DMS79 treated with DMSO at 0.1 percent for 48 hours (cell line): ENCODE data around the gene RPTOR.

ENCODE experiments used
- DNase-seq: peaks from one replicate; lab custom pipeline; 2025; lab: John Stamatoyannopoulos, UW

RPTOR gene

GRCh38 chr17:80929449-80929848 is 384.8 kb downstream of the RPTOR start:
- no peak for DNase-seq

- no peak for DNase-seq
These were observed 386.0 kb downstream of the RPTOR start for GRCh38 chr17:80930335-80931279.

- DNase-seq: peak; percentile 35
These were observed 387.0 kb downstream of the RPTOR start for GRCh38 chr17:80931421-80932265.

GRCh38 chr17:80935526-80935925 is 390.9 kb downstream of the RPTOR start:
- DNase-seq: no peak

GRCh38 chr17:80936218-80936617 is 391.6 kb downstream of the RPTOR start:
- DNase-seq: no peak

GRCh38 chr17:80936723-80937122 is 392.1 kb downstream of the RPTOR start:
- DNase-seq: no peak

GRCh38 chr17:80937462-80938381 is 393.1 kb downstream of the RPTOR start:
- no peak for DNase-seq

- no peak for DNase-seq
These were observed 393.9 kb downstream of the RPTOR start for GRCh38 chr17:80938556-80938955.

GRCh38 chr17:80939151-80940145 is 394.8 kb downstream of the RPTOR start:
- DNase-seq: no peak

- no peak for DNase-seq
These were observed 395.8 kb downstream of the RPTOR start for GRCh38 chr17:80940171-80941123.

- DNase-seq: no peak
These were observed 396.5 kb downstream of the RPTOR start for GRCh38 chr17:80941171-80941570.

- DNase-seq: peak; percentile 39
These were observed 397.2 kb downstream of the RPTOR start for GRCh38 chr17:80941743-80942422.

GRCh38 chr17:80942423-80943345 is 398.0 kb downstream of the RPTOR start:
- peak; percentile 59 for DNase-seq

- no peak for DNase-seq
These were observed 398.9 kb downstream of the RPTOR start for GRCh38 chr17:80943346-80944145.

GRCh38 chr17:80944326-80944725 is 399.7 kb downstream of the RPTOR start:
- no peak for DNase-seq

GRCh38 chr17:80945736-80946135 is 401.1 kb downstream of the RPTOR start:
- DNase-seq: no peak

GRCh38 chr17:80946449-80946848 is 401.8 kb downstream of the RPTOR start:
- no peak for DNase-seq
